Stimulated activated CD8-positive, alpha-beta memory T cell treated with anti-CD3 and anti-CD28 coated beads, Interleukin-2, amount 100 ng/mL, for 48 hours (primary cell): Measurements from ENCODE around the gene RNF227.
"Not testable (repeated sequence)": the region's sequence is repeated elsewhere in the genome, so short reads cannot be mapped to it uniquely, and the experiment has no call there.

Source experiments
- DNase-seq, 2 donors: peaks; one replicate each; pipeline ENCODE4 v3.0.0-alpha.2; 2020; ENCODE audit warnings: low read depth in 2 of 2

The RNF227 gene

GRCh38 chr17:7864384-7864783 lies 51.7 kb downstream of the RNF227 start:
- DNase-seq: not testable (repeated sequence)
